BE2C (cell line): ENCODE data around the gene LETM1.

Source experiments
- DNase-seq: peaks from one replicate; pipeline ENCODE4 v3.0.0-alpha.2; 2020
- H3K27me3 ChIP-seq: fragments of 250-450 bp; sonication (Bioruptor Pico); 2 replicates; pipeline ENCODE4 v1.5.1; 2020; ENCODE audit warnings: mild to moderate bottlenecking
- H3K36me3 ChIP-seq: fragments of 250-450 bp; sonication (Bioruptor Pico); 2 replicates; pipeline ENCODE4 v1.5.1; 2020; ENCODE audit warnings: mild to moderate bottlenecking
- H3K4me1 ChIP-seq: fragments of 250-450 bp; sonication (Bioruptor Pico); 2 replicates; pipeline ENCODE4 v1.5.1; 2020
- H3K4me3 ChIP-seq: 2 replicates; pipeline ENCODE4 v1.5.1; 2011; ENCODE audit warnings: low read depth, low read length
- H3K9me3 ChIP-seq: fragments of 250-450 bp; sonication (Bioruptor Pico); 2 replicates; pipeline ENCODE4 v1.5.1; 2020
- CTCF ChIP-seq: IDR thresholded peaks from 2 replicates; pipeline ENCODE4 v1.5.1; 2012; ENCODE audit warnings: mild to moderate bottlenecking, low read depth, low read length

LETM1 gene

GRCh38 chr4:1770245-1770644 lies 85.7 kb downstream of the LETM1 start:
- TF ChIP-seq CTCF = no peak
- Histone ChIP-seq H3K4me3 (no peak overlapping the region), H3K4me1 (peaks cover 10% of the 10 kb centered on the region), H3K27me3 (no peaks in the 10 kb centered on the region), H3K9me3 (no peaks in the 10 kb centered on the region), H3K36me3 (no peaks in the 10 kb centered on the region)
- no peak for DNase-seq

- H3K4me1 ChIP-seq = peaks cover 10% of the 10 kb centered on the region
- H3K9me3 ChIP-seq = no peaks in the 10 kb centered on the region
- no peaks in the 10 kb centered on the region for H3K36me3 ChIP-seq
- H3K4me3 ChIP-seq = no peak overlapping the region
- TF ChIP-seq CTCF = no peak
- H3K27me3 ChIP-seq = no peaks in the 10 kb centered on the region
- DNase-seq = no peak
Observed at GRCh38 chr4:1769692-1770091, 86.3 kb downstream of the LETM1 start.

- Histone ChIP-seq H3K36me3 (no peaks in the 10 kb centered on the region), H3K9me3 (no peaks in the 10 kb centered on the region), H3K27me3 (no peaks in the 10 kb centered on the region), H3K4me1 (peaks cover 10% of the 10 kb centered on the region), H3K4me3 (no peak overlapping the region)
- no peak for TF ChIP-seq CTCF
- DNase-seq = no peak
Observed at GRCh38 chr4:1768367-1769034, 87.5 kb downstream of the LETM1 start.

- Histone ChIP-seq H3K27me3 (no peaks in the 10 kb centered on the region), H3K4me3 (peak overlapping the region; percentile 36), H3K36me3 (no peaks in the 10 kb centered on the region), H3K9me3 (no peaks in the 10 kb centered on the region), H3K4me1 (peaks cover 7% of the 10 kb centered on the region)
- TF ChIP-seq CTCF = peak; percentile 36; the same call in 1 of the 2 replicates
- DNase-seq = peak; percentile 71
Observed at GRCh38 chr4:1767770-1768366, 88.1 kb downstream of the LETM1 start.

DNA sequence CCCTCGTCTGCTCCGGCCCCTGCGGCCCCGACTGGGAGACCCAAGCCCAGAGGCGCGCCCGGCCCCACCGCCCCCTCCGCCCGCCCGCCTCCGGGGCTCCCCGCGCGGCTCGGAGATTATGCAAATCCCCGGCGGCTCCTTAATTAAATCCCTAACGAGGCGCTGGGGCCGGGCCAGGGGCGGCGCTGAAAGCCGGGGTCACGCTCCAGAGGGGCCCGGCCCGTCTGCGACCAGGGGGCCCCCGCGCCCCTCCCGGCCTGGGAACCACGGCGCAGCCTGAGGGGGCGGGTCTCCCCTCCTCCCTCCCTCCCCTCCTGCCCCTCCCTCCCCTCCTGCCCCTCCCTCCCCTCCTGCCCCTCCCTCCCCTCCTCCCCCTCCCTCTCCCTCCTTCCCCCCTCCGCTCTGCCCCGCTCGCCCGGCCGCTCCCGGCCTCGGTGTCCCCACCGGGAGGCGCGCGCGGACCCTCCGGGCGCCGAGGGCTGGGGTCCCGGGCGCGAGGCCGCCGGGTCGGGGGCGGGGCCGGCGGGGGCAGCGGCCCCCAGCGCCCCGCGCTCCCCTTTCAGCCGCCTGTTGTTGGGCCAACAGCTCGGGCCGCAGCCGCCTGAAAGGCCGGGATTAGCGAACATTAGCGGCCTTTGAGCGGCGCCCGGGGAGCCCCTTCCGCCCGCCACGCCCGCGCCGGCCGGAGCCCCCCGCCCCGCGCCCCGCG lies 88.7 kb downstream of the LETM1 start:
- no peaks in the 10 kb centered on the region for H3K27me3 ChIP-seq
- no peaks in the 10 kb centered on the region for H3K9me3 ChIP-seq
- TF ChIP-seq CTCF = no peak
- DNase-seq = no peak
- no peaks in the 10 kb centered on the region for H3K36me3 ChIP-seq
- peaks cover under 1% of the 10 kb centered on the region; the same call in 1 of the 2 replicates for H3K4me1 ChIP-seq
- peak overlapping the region; percentile 36 for H3K4me3 ChIP-seq
